ENCODE measurements around the gene CACNA1I. TPM values are rescaled to one million over a fixed set of nuclear protein-coding genes. Genes with fewer than 3 reads are reported as not detected.

Gene CACNA1I
- total and polyA plus RNA-seq, 2 of the 8 experiments (the other 6 are each of a cell fraction or from before 2014, with no cell fraction given): 0.77 to 1.2 TPM

DNA sequence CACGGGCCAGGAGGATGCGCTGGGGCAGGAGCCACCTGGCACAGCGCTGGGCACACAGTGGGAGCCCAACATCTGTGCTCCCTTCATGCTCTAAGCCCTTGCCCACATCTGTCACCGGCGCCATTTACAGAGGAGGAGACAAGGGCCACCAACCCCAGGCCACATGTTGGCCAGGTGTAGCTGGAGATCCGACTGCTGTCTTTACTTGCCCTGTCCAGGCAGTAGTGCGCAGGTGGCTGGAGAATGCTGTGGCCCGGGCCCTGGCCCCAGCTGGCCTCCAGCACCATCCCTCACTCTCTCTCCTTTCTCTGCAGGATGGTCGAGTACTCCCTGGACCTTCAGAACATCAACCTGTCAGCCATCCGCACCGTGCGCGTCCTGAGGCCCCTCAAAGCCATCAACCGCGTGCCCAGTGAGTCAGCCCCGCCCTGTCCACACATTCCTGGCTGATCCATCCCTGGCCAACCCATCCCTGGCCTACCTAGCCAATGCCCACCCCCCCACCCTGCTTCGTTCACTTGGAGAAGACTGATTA, 48.5 kb downstream of the CACNA1I start:
- no peak overlapping the region for H4K5ac ChIP-seq (ENCODE audit: insufficient read length, low read depth, low read length)
- H3K56ac ChIP-seq (replicated peaks; ENCODE audit: insufficient read length, low read depth, low read length): no peak overlapping the region
- no peaks in the 10 kb centered on the region for H3K79me1 ChIP-seq (ENCODE audit: low read depth, low read length)
- no peaks in the 10 kb centered on the region for H3K36me3 ChIP-seq (ENCODE audit: control insufficient read depth in 2 of 4, insufficient read depth in 4 of 4, low read length in 3 of 4)
- DNase-seq (ENCODE audit: low read depth in 1 of 2, low spot score in 2 of 2) (no peak), FAIRE-seq (no peak)
- no peak overlapping the region for H3K14ac ChIP-seq (ENCODE audit: insufficient read length)
- no peak overlapping the region for H3K4me2 ChIP-seq (ENCODE audit: insufficient read depth in 1 of 2, low read depth in 2 of 2, low read length in 2 of 2)
- no peaks in the 10 kb centered on the region for H3K79me2 ChIP-seq (ENCODE audit: control insufficient read depth in 1 of 2, insufficient read depth in 2 of 2, low read length in 2 of 2)
- H3K4me1 ChIP-seq (replicated peaks in 1 of 4; ENCODE audit: control insufficient read depth in 3 of 4, insufficient read depth in 4 of 4, low read length in 3 of 4): peaks cover 0 to 9% (median 4%) of the 10 kb centered on the region in 4 experiments; a peak in 4 of 7 replicates
- H2BK20ac ChIP-seq (ENCODE audit: low read length): 0 out of 2 replicates have a peak overlapping the region, but pooled peaks have one; percentile 61
- H3K9me3 ChIP-seq (ENCODE audit: insufficient read depth in 2 of 2, low read depth in 1 of 2, low read length in 1 of 2): no peaks in the 10 kb centered on the region
- no peak overlapping the region for H3K18ac ChIP-seq (ENCODE audit: extremely low read depth, low read length)
- no peak overlapping the region for H4K91ac ChIP-seq (replicated peaks; ENCODE audit: insufficient read length, low read length)
- POLR2A ChIA-PET (ENCODE audit: partially characterized antibody): no interaction called here
- H2BK12ac ChIP-seq (ENCODE audit: low read depth, low read length): no peak overlapping the region
- peaks cover 0 to 16% of the 10 kb centered on the region in 2 experiments for H4K20me1 ChIP-seq (replicated peaks in 1 of 2; ENCODE audit: control insufficient read depth in 1 of 2, insufficient read depth in 2 of 2, low read length in 2 of 2)
- no peak overlapping the region for H4K8ac ChIP-seq (ENCODE audit: extremely low read depth, insufficient read depth, low read length)
- no peak overlapping the region for H3K4ac ChIP-seq (replicated peaks; ENCODE audit: insufficient read length, low read depth, low read length)
- H2BK120ac ChIP-seq (replicated peaks; ENCODE audit: low read depth, low read length): no peak overlapping the region
- no peak overlapping the region for H3K27ac ChIP-seq (ENCODE audit: low read depth, low read length)
- H3K23ac ChIP-seq (ENCODE audit: insufficient read length): no peak overlapping the region
- no peak overlapping the region for H2AK5ac ChIP-seq (ENCODE audit: low read depth, low read length)
- no peak overlapping the region for H2AFZ ChIP-seq (ENCODE audit: low read length)
- no peak overlapping the region for H3K9ac ChIP-seq (replicated peaks in 1 of 4; ENCODE audit: extremely low read depth in 1 of 4, low read depth in 3 of 4, low read length in 3 of 4)
- H3K27me3 ChIP-seq (replicated peaks in 1 of 4; ENCODE audit: control insufficient read depth in 3 of 4, extremely low read depth in 1 of 4, insufficient read depth in 3 of 4, low read length in 3 of 4): peaks cover 0 to 5% (median 0%) of the 10 kb centered on the region in 4 experiments; a peak in 2 of 7 replicates
- no peak overlapping the region for H2BK5ac ChIP-seq (ENCODE audit: low read depth, low read length)
- no peak overlapping the region for H2BK15ac ChIP-seq (ENCODE audit: low read length)
- H3K23me2 ChIP-seq (ENCODE audit: low read depth, low read length): peaks cover 13% of the 10 kb centered on the region; the same call in 1 of the 2 replicates
- 83% methylated on average over 9 of the region's 17 CpGs; no CpG with 5 or more reads in 1 of the 2 experiments for WGBS, 2 experiments (ENCODE audit: extremely low coverage in 1 of 2, insufficient coverage in 1 of 2, insufficient read length in 1 of 2, insufficient replicate concordance in 2 of 2, low coverage in 1 of 2, low lambda C conversion rate in 2 of 2, missing lambda C conversion rate in 1 of 2)
- no peak overlapping the region for H3K4me3 ChIP-seq (ENCODE audit: extremely low read depth in 1 of 4, insufficient read depth in 2 of 4, low read depth in 3 of 4, low read length in 4 of 4)
- CTCF ChIA-PET (ENCODE audit: partially characterized antibody): interaction anchor here (0.8 to 1.3 kb wide), 3 partner anchors 57 to 84 kb away, joined by 3 to 6 read pairs (median 3); no protein-coding TSS in a partner anchor
- TF ChIP-seq CBX5 (IDR thresholded peaks at IDR 0.05; ENCODE audit: low read depth, low read length) (no peak), CHD2 (IDR thresholded peaks at IDR 0.05; ENCODE audit: low read length) (no peak), BACH1 (IDR thresholded peaks at IDR 0.05; ENCODE audit: low read length) (no peak), TAF7 (optimal IDR thresholded peaks at IDR 0.05; ENCODE audit: borderline replicate concordance, low read depth, low read length) (no peak), JUND (IDR thresholded peaks at IDR 0.05; ENCODE audit: low read length) (no peak), TBP (IDR thresholded peaks at IDR 0.05; ENCODE audit: low read depth, low read length) (no peak), MAFK (IDR thresholded peaks at IDR 0.05; ENCODE audit: low read depth, low read length) (no peak), CREB1 (IDR thresholded peaks at IDR 0.05) (no peak), POU5F1 (IDR thresholded peaks at IDR 0.05; ENCODE audit: low read depth, low read length) (no peak), BCL11A (IDR thresholded peaks at IDR 0.05; ENCODE audit: low read depth in 2 of 2, low read length in 2 of 2) (no peak), PHF8 (conservative IDR thresholded peaks at IDR 0.05; ENCODE audit: low read depth, low read length) (no peak), NANOG (IDR thresholded peaks at IDR 0.05; ENCODE audit: insufficient read depth, low read depth, low read length, poor library complexity, severe bottlenecking) (no peak), SRF (IDR thresholded peaks at IDR 0.05; ENCODE audit: low read depth, low read length) (no peak)
- TF ChIP-seq, protein P1, sequence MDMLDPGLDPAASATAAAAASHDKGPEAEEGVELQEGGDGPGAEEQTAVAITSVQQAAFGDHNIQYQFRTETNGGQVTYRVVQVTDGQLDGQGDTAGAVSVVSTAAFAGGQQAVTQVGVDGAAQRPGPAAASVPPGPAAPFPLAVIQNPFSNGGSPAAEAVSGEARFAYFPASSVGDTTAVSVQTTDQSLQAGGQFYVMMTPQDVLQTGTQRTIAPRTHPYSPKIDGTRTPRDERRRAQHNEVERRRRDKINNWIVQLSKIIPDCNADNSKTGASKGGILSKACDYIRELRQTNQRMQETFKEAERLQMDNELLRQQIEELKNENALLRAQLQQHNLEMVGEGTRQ (IDR thresholded peaks at IDR 0.05; ENCODE audit: low read length): no peak
